Smooth muscle cell of the brain vasculature (primary cell): Measurements from ENCODE around the gene ZC2HC1B.
"Not testable (repeated sequence)": the region's sequence is repeated elsewhere in the genome, so short reads cannot be mapped to it uniquely, and the experiment has no call there.

Experiments
- DNase-seq: peaks from one replicate; pipeline ENCODE4 v3.0.0-alpha.2; 2012; ENCODE audit warnings: low read depth, low spot score

Gene ZC2HC1B

DNA sequence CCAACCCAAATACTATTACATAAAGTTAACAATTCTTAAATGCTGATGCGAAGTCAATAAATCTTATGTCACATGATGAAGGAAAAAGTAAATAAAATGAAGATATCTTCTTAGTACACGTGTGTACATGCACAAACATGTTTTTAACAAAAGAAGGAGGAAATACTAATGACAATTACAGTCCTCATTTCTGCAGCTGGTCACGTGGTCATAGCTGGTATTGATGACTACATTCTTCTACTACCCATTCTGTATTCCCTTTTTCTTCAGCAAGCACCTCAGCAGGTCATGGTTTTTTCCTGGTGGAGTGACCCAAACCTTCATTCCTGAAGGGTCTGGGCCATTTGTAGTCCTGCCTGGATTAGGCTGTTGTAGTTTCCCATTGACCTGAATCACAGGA lies 4.5 kb downstream of the ZC2HC1B start:
- not testable (repeated sequence) for DNase-seq

DNA sequence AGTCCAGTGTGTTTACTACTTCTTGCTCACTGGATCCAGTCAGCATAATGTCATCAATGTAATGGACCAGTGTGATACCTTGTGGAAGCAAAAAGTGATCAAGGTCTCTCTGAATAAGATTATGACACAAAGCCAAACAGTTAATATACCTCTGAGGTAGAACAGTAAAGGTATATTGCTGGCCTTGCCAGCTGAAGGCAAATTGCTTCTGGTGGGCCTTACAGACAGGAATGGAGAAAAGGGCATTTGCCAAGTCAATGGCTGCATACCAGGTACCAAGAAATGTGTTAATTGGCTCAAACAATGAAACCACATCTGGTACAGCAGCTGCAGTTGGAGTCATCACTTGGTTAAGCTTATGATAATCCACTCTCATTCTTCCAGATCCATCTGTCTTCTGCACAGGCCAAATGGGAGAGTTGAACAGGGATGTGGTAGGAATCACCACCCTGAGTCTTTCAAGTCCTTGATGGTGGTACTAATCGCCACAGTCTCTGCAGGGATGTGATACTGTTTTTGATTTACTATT lies 7.0 kb downstream of the ZC2HC1B start:
- not testable (repeated sequence) for DNase-seq

DNA sequence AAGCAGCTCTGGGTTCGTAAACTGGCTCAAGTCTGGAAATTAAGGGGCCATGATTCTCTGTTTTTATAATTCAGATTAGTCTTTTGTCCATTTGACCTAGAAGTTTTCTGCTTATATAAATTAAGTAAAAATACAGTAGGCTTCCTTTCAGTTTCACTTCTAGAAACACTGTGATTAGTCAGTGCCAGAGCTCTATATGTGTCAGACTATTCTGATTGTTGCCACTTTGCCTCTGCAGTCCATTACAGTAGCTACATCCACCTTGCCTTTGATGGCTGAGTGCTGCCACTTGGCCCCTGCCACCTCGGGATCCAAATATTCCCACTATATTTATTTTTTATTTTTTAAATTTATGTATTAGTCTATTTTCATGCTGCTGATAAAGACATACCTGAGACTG lies 7.9 kb downstream of the ZC2HC1B start:
- no peak for DNase-seq

DNA sequence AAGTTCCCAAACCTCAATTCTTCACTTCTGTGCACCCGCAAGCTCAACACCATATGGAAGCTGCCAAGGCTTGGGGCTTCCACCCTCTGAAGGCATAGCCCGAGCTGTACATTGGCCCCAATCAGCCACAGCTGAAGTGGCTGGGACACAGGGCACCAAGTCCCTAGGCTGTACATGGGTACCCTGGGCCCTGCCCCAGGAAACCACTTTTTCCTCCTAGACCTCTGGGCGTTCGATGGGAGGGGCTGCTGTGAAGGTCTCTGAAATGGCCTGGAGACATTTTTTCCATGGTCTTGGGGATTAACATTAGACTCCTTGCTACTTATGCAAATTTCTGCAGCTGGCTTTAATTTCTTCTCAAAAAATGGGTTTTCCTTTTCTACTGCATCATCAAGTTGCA lies 9.3 kb downstream of the ZC2HC1B start:
- DNase-seq, result not testable (repeated sequence)

DNA sequence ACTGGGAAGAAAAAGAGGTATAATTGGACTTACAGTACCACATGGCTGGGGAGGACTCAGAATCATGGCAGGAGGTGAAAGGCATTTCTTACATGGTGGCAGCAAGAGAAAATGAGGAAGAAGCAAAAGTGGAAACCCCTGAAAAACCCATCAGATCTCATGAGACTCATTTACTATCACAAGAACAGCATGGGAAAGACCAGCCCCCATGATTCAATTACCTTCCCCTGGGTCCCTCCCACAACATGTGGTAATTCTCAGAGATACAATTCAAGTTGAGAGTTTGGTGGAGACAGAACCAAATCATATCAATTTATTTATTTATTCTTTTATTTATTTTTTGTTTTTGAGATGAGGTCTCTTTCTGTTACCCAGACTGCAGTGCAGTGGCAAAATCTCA lies 10.2 kb downstream of the ZC2HC1B start:
- not testable (repeated sequence) for DNase-seq

DNA sequence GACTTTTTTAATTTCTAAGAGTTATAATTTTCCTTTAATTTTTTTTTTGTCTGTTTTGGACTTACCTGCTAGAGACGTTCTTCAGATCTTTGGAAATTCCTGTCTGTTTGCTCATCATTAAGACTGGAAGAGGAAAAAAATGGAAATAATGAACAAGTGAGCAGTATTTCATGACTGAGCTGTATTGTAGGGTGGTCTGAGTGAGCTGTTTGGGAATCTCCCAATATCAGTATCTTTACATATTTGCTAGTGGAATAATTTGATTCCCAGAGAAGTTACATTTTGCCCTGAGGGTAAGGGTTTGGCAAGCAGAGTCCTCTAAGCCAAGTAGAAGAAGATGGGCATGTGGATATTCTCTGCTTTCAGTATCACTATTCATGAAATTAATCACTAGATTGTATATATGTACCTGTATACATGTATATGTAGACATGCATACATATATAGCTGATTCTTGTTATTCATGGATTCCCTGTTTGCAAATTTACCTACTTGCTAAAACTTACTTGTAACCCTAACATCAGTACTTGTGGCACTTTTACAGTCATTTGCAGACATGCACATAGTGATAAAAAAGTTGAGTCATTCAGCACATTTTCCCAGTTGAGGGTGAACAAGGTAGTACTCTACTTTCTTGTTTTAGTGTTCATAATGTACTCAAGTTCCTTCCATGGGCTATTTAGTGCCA lies 13.5 kb downstream of the ZC2HC1B start:
- no peak for DNase-seq

DNA sequence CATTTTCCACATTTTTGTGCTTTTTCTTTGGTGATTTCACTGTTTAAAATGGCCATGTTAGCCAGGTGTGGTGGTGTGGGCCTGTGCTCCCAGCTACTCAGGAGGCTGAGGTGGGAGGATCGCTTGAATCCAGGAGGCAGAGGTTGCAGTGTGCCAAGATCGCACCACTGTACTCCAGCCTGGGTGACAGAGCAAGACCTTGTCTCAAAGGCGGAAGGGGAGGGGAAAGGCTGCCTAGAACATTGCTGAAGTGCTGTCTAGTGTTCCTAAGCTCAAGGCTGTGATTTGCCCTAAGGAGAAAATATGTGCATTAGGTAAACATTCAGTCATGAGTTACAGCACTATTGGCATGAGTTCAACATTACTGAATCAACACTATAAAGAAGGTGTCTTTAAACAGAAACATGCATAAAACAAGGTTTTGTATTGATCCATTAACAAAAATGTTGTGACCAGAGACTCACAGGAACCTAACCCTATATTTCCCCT lies 14.0 kb downstream of the ZC2HC1B start:
- DNase-seq, result no peak

DNA sequence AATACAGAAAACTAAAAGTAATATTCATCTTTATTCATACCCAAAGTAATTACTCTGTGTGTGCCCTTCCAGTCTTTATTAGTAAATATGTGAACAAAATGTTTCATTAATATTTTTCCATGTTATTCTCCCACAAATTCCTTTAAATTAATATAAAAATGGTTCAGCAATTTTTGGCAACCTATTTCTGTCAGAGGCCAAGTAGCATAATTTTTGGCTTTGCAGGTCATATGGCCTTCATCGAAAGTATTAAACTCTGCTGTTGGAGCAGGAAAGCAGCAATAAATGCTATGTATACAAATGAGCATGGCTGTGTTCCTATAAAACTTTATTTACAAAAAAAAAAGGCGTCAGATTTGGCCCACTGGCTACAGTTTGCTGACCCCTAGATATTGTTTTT lies 16.1 kb downstream of the ZC2HC1B start:
- DNase-seq, result no peak

DNA sequence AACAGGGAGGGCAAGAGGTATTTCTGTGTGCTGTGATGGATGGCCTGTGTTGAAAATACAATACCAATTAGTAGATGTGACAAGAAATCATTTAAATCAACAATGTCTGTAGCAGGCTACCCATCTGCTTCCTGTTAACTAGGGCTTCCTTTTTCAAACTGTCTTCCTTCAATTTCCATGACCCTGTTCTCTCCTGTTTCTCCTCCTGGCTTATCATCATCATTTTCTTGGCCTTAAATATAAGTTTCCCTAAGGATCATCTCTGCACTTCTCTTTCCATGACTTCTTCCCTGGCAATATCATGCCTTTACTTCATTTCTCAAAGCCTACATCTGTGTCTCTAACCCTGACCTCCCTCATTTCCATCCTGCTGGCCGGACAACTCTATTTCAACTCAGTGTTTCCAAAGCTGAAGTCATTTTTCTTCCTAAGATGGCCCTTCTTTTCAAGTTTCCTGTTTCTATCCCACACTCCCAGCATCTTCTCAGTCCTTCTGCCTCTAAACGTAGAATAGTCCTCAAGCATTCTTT lies 18.2 kb downstream of the ZC2HC1B start:
- DNase-seq, result no peak

DNA sequence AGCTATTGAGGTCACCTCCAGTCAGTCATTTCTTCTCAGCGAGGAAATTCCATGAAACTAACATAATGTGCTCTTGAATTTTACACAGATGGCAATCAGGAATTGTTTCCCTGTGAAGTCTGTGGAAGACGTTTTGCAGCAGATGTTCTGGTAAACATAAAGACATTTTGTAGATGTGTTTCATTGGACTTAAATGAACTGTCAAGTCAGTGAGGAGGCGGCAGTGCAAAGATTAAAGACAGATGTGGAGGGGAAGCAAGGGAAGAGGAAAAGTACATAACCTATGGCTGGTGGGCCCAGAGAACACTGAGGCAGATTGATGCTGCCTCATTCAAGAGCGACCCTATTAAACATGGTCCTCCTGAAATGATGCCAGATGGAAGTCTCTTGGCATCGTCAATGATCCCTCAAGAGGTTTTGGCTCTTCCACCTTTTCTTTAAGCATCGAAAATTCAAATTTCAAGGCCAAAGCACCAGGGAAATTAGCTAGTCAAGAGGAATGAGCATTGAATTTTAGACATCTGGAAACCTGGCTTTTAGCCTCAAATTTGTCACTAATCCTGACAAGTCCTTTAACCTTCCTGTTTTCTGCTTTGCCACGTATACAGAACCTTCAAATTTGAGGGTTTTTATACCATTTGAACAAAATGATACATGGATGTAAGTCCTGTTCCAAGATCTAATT lies 20.1 kb downstream of the ZC2HC1B start:
- DNase-seq, result no peak

DNA sequence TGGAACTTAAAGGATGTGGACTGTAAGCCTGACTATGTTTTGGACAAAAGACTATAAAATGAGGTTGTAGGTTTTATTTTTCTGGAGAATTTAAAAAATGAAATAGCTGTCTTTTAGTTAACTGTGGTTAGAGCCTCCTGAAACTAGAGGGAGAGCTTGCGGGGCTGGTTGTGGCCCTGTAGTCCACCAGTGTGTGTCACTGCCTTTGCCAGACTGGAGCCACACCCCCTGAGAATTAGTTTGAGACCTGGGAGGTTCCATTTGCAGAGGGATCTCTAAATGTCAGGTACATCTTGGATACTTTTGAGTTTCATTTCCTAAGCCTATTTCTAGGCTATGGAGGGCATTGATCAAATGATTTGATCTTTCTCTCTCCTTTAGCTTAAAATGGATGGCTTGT lies 20.8 kb downstream of the ZC2HC1B start:
- no peak for DNase-seq

DNA sequence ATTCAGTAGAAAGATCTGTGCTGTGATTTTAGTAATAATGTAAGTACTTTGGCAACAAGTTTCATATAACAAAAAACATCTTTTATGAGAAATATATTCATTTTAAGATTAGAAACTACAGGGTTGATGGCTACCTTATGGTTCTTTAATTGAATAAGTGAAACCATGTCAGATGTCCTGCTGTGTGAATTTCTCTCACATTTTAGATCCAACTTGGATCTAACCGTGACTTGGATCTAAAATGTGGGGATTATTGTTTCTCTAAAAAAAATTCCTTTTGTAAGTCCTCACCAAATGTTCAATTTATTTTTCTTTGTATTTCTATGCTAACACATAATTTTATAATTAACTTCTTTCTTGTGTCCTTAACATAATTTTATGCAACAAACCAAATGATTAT lies 30.4 kb downstream of the ZC2HC1B start:
- no peak for DNase-seq

DNA sequence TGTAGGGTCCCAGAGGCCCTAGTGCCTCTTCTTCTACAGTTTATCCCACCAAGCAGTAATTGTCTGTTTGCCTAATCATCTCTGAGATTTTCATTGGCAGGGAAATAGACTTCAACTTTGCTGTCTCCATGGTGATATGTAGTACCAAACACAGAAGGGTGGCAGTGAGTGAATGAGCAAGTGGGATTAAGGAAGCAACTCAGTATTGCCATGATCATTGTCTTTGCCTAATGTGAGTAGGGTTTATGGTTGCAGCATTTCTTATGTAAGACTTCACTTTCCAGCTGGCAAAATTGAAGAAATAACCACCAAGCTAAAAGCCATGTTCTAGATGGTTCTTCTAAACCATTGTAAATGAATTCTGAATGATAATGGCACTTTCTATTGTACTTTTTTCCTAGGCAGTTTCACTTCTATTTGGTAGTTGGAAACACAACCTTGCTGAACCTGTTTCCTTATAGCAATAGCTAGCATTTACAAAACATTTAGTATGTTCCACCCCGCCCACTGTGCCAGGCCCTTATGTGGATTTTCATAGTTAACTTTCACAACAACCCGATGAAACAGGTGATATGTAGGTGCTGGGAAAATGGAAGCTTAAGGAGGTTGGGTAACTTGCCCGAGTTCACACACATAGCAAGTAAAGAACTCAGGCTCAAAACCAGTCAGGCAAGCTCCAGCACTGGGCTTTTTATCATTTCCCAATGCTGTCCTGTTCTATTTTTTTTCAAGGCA lies 32.0 kb downstream of the ZC2HC1B start:
- DNase-seq, result no peak

DNA sequence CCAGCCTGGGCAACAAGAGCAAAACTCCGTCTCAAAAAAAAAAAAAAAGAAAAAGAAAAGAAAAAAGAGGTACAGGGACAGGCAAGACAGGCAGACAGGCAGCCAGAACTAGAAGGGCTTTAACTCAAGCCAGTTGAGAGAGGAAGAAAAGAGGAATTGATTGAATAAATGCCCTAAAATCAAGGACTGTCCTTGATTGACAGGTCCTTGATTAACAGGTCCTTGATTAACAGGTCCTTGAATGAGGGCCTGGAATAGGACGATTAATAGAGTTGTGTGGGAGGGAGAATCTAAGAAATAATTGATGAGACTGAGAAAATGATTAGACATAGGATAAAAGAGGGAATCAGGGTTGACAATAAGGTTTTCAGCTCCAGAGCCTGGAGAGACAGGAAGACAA lies 36.1 kb downstream of the ZC2HC1B start:
- no peak for DNase-seq

DNA sequence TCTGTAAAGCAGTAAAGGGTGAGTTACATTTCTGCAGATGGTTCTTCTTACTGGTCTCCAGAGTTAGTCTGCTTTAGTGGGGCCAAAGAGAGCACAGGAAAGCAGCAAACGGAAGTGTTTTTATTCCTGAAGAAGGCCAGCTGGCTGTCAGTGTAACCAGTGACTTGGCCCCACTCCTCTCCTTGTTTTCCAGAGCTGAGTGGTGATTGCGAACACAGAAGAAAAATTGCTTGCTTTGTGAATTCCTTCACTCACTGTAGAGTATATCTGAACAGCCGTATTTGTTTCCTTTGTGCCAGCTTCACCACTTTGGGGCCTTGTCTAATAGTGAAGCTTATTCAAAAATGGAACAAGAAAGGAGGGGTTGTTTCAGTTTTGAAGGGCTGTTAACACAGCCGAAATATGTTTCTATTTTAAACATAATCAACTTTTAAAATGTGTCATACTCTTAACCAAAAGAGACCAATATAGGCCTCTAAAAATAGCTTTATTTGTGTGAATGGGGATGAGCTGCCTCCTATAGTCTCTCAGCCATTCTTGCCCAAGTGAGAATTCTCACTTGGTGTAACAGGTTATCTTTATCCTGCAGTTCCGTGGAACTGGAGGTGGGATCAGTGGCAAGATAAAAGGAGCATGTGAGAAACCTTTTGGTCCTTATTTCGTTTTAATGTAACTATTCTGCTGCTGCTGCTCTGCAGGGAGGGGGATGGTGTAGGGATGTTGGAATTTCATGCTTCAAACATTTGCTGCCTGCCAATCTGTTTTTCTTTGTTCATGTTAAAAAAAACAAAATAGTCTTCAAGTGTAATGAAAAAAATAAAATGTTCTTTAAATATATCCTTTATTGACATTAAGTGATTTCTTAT lies 37.8 kb downstream of the ZC2HC1B start:
- DNase-seq, result no peak

DNA sequence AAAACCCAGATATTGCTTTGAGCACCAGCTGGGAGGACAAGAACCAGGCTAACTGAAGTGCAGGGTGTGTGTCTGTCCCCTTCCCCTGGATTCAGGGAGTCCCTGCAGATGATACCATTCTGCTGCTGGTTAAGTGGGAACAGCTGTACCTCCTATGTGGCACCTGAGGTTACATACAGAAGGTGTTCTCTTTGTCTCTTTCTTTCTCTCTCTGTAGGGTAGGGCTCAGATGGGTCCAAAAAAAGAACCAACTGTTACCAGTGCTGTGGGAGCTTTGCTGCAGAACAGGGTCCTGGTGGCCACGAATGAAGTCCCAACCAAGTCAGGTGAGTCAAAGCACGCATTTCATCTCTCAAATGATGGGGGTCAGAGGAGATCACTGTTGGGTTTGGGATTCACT lies 38.6 kb downstream of the ZC2HC1B start:
- DNase-seq, result no peak

DNA sequence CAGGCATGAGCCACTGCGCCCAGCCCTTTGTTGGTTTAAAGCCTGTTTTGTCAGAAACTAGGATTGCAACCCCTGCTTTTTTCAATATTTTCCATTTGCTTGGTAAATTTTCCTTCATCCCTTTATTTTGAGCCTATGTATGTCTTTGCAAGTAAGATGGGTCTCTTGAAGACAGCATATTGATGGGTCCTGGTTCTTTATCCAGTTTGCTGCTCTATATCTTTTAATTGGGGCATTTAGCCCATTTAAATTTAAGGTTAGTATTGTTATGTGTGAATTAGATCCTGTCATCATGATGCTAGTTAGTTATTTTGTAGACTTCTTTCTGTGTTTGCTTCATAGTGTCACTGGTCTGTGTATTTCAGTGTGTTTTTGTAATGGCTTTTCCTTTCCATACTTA lies 46.8 kb downstream of the ZC2HC1B start:
- DNase-seq, result no peak

DNA sequence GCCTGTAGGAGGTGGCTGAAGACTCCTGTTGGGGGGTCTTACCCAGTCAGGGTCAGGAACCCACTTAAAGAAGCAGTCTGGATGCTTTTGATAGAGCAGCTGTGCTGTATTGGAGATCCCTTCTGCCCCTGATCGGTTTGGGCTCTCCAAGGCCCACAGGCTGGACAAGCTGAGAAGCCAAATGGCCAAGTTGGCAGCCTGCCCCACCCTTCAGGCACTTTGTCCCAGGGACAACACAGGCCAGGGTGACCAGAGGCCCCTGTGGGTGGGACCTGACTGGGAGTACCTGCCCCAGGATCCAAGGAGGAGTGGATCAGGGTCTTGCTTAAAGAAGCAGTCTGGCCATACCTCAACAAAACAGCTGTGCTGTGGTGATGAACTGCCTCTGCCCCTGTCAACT lies 48.4 kb downstream of the ZC2HC1B start:
- no peak for DNase-seq

DNA sequence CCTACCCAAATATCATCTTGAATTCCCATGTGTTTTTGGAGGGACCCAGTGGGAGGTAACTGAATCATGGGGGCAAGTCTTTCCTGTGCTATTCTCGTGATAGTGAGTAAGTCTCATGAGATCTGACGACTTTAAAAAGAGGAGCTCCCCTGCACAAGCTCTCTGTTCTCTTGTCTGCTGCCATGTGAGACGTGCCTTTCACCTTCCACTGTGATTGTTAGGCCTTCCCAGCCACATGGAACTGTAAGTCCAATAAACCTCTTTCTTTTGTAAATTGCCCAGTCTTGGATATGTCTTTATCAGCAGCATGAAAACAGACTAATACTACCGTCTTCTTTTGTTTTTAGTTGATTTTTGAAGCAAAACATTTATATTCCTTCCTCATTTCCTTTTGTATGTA lies 52.8 kb downstream of the ZC2HC1B start:
- DNase-seq, result not testable (repeated sequence)

DNA sequence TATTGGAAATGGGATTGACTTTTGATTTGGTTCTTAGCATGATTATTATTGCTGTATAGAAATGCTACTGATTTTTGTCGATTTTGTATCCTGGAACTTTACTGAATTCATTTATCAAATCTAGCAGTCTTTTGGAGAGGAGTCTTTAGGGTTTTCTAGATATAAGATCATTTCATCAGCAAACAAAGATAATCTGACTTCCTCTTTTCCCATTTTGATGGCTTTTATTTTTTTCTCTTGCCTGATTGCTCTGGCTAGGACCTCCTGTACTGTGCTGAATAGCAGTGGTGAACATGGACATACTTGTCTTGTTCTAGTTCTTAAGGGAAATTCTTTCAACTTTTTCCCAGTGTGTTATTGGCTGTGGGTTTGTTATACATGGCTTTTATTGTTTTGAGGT lies 64.6 kb downstream of the ZC2HC1B start:
- DNase-seq, result no peak

DNA sequence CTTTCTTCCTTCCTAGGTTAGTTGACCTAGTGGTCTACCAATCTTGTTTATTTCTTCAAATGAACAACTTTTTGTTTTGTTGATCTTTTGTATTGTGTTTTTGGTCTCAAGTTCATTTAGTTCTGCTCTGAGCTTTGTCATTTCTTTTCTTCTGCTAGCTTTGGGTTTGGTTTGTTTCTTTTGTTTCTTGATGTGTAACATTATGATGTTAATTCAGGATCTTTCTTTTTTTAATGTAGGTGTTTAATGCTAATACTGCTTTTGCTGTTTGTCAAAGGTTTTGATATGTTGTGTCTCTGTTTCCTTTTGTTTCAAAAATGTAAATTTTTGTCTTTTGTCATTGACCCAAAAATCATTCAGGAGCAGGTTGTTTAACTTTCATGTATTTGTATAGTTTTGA lies 65.7 kb downstream of the ZC2HC1B start:
- DNase-seq, result no peak
